Activated CD8-positive, alpha-beta T cell treated with anti-CD3 and anti-CD28 coated beads for 36 hours (primary cell): Measurements from ENCODE around the gene ANGEL1. TPM values are rescaled to one million over a fixed set of nuclear protein-coding genes. Genes with fewer than 3 reads are reported as not detected.

Experiments used
- ATAC-seq: fragments of 200-7000 bp; cut with Tn5 transposase; one replicate; pipeline ENCODE4 v1.10.0; 2021; ENCODE audit warnings: mild to moderate bottlenecking, moderate library complexity
- CTCF ChIA-PET: fragments of 350-600 bp; sonication (Branson Sonifier 250); formaldehyde crosslinking; loops from one replicate; lab custom pipeline; 2021; ENCODE audit warnings: antibody characterized with exemption; lab: Charles Lee
- POLR2A ChIA-PET: fragments of 350-600 bp; sonication (Branson Sonifier 250); formaldehyde crosslinking; loops from one replicate; lab custom pipeline; 2021; ENCODE audit warnings: antibody characterized with exemption; lab: Charles Lee
- DNase-seq: peaks from one replicate; pipeline ENCODE4 v3.0.0-alpha.2; 2020
- H3K27ac Mint-ChIP-seq: one replicate; pipeline ENCODE4 v1.8.0; 2021; ENCODE audit warnings: mild to moderate bottlenecking, mixed read lengths
- H3K27me3 Mint-ChIP-seq: one replicate; pipeline ENCODE4 v1.8.0; 2021; ENCODE audit warnings: mixed read lengths
- H3K36me3 Mint-ChIP-seq: one replicate; pipeline ENCODE4 v1.8.0; 2021; ENCODE audit warnings: low read depth, mixed read lengths
- H3K4me1 Mint-ChIP-seq: one replicate; pipeline ENCODE4 v1.8.0; 2021; ENCODE audit warnings: low read depth, mixed read lengths
- H3K4me3 Mint-ChIP-seq: one replicate; pipeline ENCODE4 v1.8.0; 2021; ENCODE audit warnings: mild to moderate bottlenecking, moderate library complexity, mixed read lengths
- H3K9me3 Mint-ChIP-seq: one replicate; pipeline ENCODE4 v1.8.0; 2021; ENCODE audit warnings: mixed read lengths
- CTCF ChIP-seq: fragments of 200-600 bp; IDR thresholded peaks from one replicate; pipeline ENCODE4 v1.8.0; 2022; ENCODE audit warnings: antibody characterized with exemption, mild to moderate bottlenecking
- intact Hi-C: fragments of 100-400 bp; cut with micrococcal nuclease; formaldehyde crosslinking; loops from one replicate; pipeline ENCODE4 v1.10.0; 2022
- total RNA-seq, 2 experiments: library from RNA; stranded (reverse); gene quantifications; one replicate each; pipeline ENCODE4 v1.2.3, GENCODE V29; 2021

ANGEL1 gene
- total RNA-seq, 2 experiments from 2014 or later: 16.5 to 21.5 TPM

- Mint-ChIP-seq H3K27ac (no peak overlapping the region), H3K9me3 (no peaks in the 10 kb centered on the region), H3K4me3 (no peak overlapping the region), H3K36me3 (no peaks in the 10 kb centered on the region), H3K4me1 (no peaks in the 10 kb centered on the region), H3K27me3 (peaks cover 3% of the 10 kb centered on the region)
- POLR2A ChIA-PET: no interaction called here
- ATAC-seq (no peak), DNase-seq (no peak)
- intact Hi-C loops: no loop called here
- CTCF ChIA-PET: interaction anchor here (1.9 kb wide), 1 partner anchor 128 kb away, joined by 5 read pairs; no protein-coding TSS in a partner anchor
- TF ChIP-seq CTCF: no peak
Measured at GRCh38 chr14:76837524-76837923, 24.8 kb upstream of the ANGEL1 start.

GRCh38 chr14:76836029-76836630 lies 23.4 kb upstream of the ANGEL1 start:
- no peak for TF ChIP-seq CTCF
- Mint-ChIP-seq H3K36me3 (no peaks in the 10 kb centered on the region), H3K4me1 (no peaks in the 10 kb centered on the region), H3K4me3 (no peak overlapping the region), H3K27me3 (peaks cover 3% of the 10 kb centered on the region), H3K27ac (no peak overlapping the region), H3K9me3 (no peaks in the 10 kb centered on the region)
- ChIA-PET POLR2A (no interaction called here), CTCF (no interaction called here)
- no peak for DNase-seq
- no peak for ATAC-seq
- intact Hi-C loops: no loop called here

GRCh38 chr14:76834241-76834661 lies 21.6 kb upstream of the ANGEL1 start:
- ATAC-seq (no peak), DNase-seq (no peak)
- peaks cover 2% of the 10 kb centered on the region for H3K27me3 Mint-ChIP-seq
- H3K36me3 Mint-ChIP-seq: no peaks in the 10 kb centered on the region
- ChIA-PET CTCF (no interaction called here), POLR2A (interaction anchor here (0.6 kb wide), 1 partner anchor 22 kb away, joined by 3 read pairs; the partner anchor contains the start of gene ANGEL1)
- no peak overlapping the region for H3K4me3 Mint-ChIP-seq
- intact Hi-C loops: no loop called here
- no peaks in the 10 kb centered on the region for H3K4me1 Mint-ChIP-seq
- H3K27ac Mint-ChIP-seq: no peak overlapping the region
- no peaks in the 10 kb centered on the region for H3K9me3 Mint-ChIP-seq
- no peak for TF ChIP-seq CTCF

- Mint-ChIP-seq H3K4me3 (no peak overlapping the region), H3K27me3 (peaks cover 2% of the 10 kb centered on the region), H3K27ac (no peak overlapping the region), H3K36me3 (no peaks in the 10 kb centered on the region), H3K4me1 (no peaks in the 10 kb centered on the region), H3K9me3 (no peaks in the 10 kb centered on the region)
- DNase-seq: no peak
- ChIA-PET POLR2A (interaction anchor here (1.2 kb wide), 1 partner anchor 14 kb away, joined by 3 read pairs; no protein-coding TSS in a partner anchor), CTCF (interaction anchor here (1.4 kb wide), 1 partner anchor 43 kb away, joined by 3 read pairs; no protein-coding TSS in a partner anchor)
- ATAC-seq: no peak
- no peak for TF ChIP-seq CTCF
- intact Hi-C loops: no loop called here
Measured at GRCh38 chr14:76833011-76833410, 20.3 kb upstream of the ANGEL1 start.

- no peaks in the 10 kb centered on the region for H3K9me3 Mint-ChIP-seq
- no peak for DNase-seq
- no peak overlapping the region for H3K4me3 Mint-ChIP-seq
- H3K36me3 Mint-ChIP-seq: no peaks in the 10 kb centered on the region
- no peaks in the 10 kb centered on the region for H3K4me1 Mint-ChIP-seq
- ChIA-PET POLR2A (interaction anchor here (1.2 kb wide), 1 partner anchor 14 kb away, joined by 3 read pairs; no protein-coding TSS in a partner anchor), CTCF (interaction anchor here (1.4 kb wide), 1 partner anchor 44 kb away, joined by 3 read pairs; no protein-coding TSS in a partner anchor)
- no peak for ATAC-seq
- H3K27me3 Mint-ChIP-seq: peaks cover 2% of the 10 kb centered on the region
- intact Hi-C loops: no loop called here
- no peak for TF ChIP-seq CTCF
- no peak overlapping the region for H3K27ac Mint-ChIP-seq
Measured at GRCh38 chr14:76832503-76832988, 19.9 kb upstream of the ANGEL1 start.
